ENCODE results near the gene DFFA. TPM values are rescaled to one million over a fixed set of nuclear protein-coding genes. Genes with fewer than 3 reads are reported as not detected.

The DFFA gene
- total RNA-seq, 1 experiment from 2014 or later, result 45.2 TPM

DNA sequence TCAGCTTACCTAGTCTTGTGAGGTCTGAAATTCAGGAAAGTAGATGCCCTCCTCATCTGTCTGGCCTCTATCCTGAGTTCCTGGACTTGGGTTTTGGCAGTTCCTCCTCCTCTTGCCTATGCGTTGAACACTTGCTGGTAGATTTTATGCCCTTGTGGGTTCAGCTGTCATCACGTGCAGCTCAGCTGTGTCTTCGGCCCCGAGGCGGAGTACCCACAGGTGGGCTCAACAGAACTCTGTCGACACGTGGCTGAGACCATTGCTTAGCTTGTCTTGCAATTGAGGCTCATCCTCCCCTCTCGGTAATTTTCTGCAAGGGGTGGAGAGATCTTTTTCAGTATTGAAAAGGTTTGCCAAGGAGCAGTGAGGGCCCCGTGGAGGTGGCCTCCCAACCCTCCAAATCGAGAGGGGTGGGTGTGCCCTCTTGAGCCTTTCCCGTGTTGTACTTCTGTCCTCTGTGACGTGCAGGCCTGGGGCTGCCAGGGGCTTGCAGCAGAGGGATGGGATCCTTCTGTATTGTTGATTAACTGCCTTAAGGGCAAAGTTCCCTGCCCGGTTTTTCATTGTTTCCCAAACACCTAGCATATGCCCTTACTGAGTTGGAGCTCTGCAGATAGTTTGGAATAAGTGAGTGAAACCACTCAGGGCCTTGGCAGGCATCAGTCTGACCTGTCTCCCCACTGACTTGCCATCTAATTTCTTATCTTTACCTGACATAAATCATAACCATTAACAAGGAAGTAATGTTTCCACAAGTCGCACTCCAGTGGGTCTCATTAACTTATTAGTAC is 39.2 kb downstream of the DFFA start:
- Mint-ChIP-seq H3K4me1 (ENCODE audit: low read depth, unreplicated experiment) (no peaks in the 10 kb centered on the region), H3K27me3 (ENCODE audit: unreplicated experiment) (no peaks in the 10 kb centered on the region), H3K36me3 (ENCODE audit: insufficient read depth, unreplicated experiment) (peaks cover 17% of the 10 kb centered on the region), H3K9me3 (ENCODE audit: low read depth, unreplicated experiment) (no peaks in the 10 kb centered on the region), H3K27ac (ENCODE audit: unreplicated experiment) (no peak overlapping the region), H3K4me3 (ENCODE audit: low read depth, unreplicated experiment) (no peak overlapping the region)
- intact Hi-C loops (cut with micrococcal nuclease; ENCODE audit: unreplicated experiment), result no loop called here
- BruUV-seq (replicated peaks), result no TSS peak
- CTCF ChIA-PET, result no interaction called here
- no peak for DNase-seq
- TF ChIP-seq, protein P1, sequence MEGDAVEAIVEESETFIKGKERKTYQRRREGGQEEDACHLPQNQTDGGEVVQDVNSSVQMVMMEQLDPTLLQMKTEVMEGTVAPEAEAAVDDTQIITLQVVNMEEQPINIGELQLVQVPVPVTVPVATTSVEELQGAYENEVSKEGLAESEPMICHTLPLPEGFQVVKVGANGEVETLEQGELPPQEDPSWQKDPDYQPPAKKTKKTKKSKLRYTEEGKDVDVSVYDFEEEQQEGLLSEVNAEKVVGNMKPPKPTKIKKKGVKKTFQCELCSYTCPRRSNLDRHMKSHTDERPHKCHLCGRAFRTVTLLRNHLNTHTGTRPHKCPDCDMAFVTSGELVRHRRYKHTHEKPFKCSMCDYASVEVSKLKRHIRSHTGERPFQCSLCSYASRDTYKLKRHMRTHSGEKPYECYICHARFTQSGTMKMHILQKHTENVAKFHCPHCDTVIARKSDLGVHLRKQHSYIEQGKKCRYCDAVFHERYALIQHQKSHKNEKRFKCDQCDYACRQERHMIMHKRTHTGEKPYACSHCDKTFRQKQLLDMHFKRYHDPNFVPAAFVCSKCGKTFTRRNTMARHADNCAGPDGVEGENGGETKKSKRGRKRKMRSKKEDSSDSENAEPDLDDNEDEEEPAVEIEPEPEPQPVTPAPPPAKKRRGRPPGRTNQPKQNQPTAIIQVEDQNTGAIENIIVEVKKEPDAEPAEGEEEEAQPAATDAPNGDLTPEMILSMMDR (IDR thresholded peaks at IDR 0.05; ENCODE audit: unreplicated experiment), result no peak

DNA sequence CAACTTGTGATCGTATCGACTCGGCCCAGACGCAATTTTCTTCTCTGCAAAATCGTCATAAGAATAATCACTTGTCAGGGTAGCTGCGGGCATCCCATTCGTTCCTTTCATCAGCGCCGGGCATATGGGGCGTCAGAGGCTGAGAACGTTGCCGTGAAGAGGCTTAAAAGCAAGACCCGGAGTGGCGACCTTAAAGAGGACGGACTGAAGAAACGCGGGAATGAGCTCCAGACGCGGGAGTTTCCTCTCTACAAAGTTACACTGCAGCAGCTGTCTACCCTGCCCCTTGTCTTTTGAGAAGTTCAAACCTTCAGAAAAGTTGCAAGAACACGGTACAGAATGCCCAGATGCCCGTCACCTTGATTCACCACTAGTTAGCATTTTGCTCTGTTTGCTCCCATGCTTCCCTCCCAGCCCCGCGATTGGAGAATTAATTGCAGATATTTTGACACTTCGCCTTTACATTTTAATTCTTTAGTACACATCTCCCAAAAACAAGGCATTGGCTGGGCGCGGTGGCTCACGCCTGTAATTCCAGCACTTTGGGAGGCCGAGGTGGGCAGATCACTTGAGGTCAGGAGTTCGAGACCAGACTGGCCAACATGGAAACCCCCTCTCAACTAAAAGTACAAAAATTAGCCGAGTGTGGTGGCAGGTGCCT is 41.1 kb downstream of the DFFA start:
- H3K4me1 Mint-ChIP-seq (ENCODE audit: low read depth, unreplicated experiment), result no peaks in the 10 kb centered on the region
- H3K27ac Mint-ChIP-seq (ENCODE audit: unreplicated experiment), result peak overlapping the region; percentile 75
- DNase-seq, result no peak
- TSS peak; percentile 64 for BruUV-seq (replicated peaks)
- CTCF ChIA-PET, result interaction anchor here (1.5 kb wide), 2 partner anchors 63 to 64 kb away, joined by 3 to 4 read pairs; no protein-coding TSS in a partner anchor
- no peaks in the 10 kb centered on the region for H3K27me3 Mint-ChIP-seq (ENCODE audit: unreplicated experiment)
- no peaks in the 10 kb centered on the region for H3K9me3 Mint-ChIP-seq (ENCODE audit: low read depth, unreplicated experiment)
- TF ChIP-seq, protein P1 (IDR thresholded peaks at IDR 0.05; ENCODE audit: unreplicated experiment), result no peak
- intact Hi-C loops (cut with micrococcal nuclease; ENCODE audit: unreplicated experiment), result loop anchor here (2.0 kb wide), 1 partner anchor 64 kb away; no protein-coding TSS in a partner anchor
- peaks cover 17% of the 10 kb centered on the region for H3K36me3 Mint-ChIP-seq (ENCODE audit: insufficient read depth, unreplicated experiment)
- H3K4me3 Mint-ChIP-seq (ENCODE audit: low read depth, unreplicated experiment), result peak overlapping the region; percentile 94

DNA sequence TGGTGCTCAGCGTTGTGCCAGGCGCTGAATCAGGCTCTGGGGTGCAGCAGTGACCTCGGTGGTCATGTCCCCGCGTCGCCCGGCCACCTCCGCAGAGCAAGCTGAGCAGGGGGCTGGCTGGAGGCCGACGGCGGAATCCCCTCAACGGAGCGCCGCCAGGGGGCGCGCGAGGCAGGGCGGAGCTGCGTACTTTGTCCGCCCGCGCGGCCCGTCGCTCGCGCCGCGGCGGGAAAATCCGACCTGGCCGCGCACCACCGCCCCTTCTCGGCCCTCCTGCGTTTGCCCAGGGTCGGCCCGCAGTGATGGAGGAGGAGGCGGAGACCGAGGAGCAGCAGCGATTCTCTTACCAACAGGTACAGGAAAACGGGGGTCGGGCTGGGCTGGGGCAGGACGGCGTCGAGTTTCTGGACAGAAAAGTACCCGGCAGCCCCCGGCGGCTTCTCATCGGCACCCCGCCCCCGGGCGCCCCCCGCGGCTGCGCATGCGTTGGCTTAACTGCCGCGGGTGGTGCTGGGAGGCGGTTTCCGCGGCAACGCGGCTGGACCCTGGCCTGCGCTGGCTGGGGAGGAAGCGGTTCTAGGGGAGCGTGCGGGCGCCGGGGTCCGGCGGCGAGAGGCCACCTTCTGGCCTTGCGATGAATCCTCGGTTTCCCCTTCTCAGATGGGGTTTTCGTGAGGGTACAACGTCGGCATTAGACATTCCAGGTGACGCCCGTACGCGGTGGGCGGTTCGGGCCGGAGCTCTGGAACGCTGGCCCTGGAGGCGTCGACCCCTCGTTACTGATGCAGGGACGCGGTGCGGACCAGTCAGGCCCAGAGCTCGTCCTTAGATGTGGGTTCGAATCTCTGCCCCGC is 41.9 kb downstream of the DFFA start, which contains the start of gene CENPS:
CENPS (plus strand) TSS at position 218 of the 854 bp plus-strand sequence; CDS start at position 303, 85 bp downstream.
- DNase-seq, result peak; percentile 91
- Mint-ChIP-seq H3K4me3 (ENCODE audit: low read depth, unreplicated experiment) (peak within 1 kb of the TSS; percentile 94), H3K36me3 (ENCODE audit: insufficient read depth, unreplicated experiment) (peaks cover 17% of the 10 kb centered on the region), H3K27me3 (ENCODE audit: unreplicated experiment) (no peaks in the 10 kb centered on the region), H3K9me3 (ENCODE audit: low read depth, unreplicated experiment) (no peaks in the 10 kb centered on the region), H3K4me1 (ENCODE audit: low read depth, unreplicated experiment) (no peaks in the 10 kb centered on the region), H3K27ac (ENCODE audit: unreplicated experiment) (peak within 1 kb of the TSS; percentile 75)
- TSS peak; percentile 64 for BruUV-seq (replicated peaks)
- TF ChIP-seq, protein P1 (IDR thresholded peaks at IDR 0.05; ENCODE audit: unreplicated experiment), result peak; percentile 86
- intact Hi-C loops (cut with micrococcal nuclease; ENCODE audit: unreplicated experiment), result loop anchor here (2.0 kb wide), 1 partner anchor 64 kb away; no protein-coding TSS in a partner anchor
- CTCF ChIA-PET, result interaction anchor here (0.5 to 1.5 kb wide), 7 partner anchors 30 to 642 kb away, joined by 3 to 6 read pairs (median 3); no protein-coding TSS in a partner anchor

DNA sequence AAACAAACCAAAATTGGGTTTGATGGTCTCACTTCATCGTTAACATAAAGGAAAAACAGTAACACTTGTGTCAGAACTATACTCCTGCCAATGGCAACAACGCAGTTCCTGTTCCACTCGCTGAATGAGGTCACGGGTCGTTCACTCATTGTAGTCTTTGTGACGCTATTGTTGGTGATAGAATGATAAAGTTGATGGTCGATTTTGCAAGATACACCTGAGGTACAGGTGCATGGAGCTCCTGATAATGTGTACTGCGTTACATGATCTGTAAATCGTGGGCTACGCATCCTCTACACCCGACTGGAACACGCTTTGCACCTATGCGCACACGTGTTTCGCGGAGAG is 42.5 kb downstream of the DFFA start:
- Mint-ChIP-seq H3K4me3 (ENCODE audit: low read depth, unreplicated experiment) (peak overlapping the region; percentile 94), H3K4me1 (ENCODE audit: low read depth, unreplicated experiment) (no peaks in the 10 kb centered on the region), H3K27me3 (ENCODE audit: unreplicated experiment) (no peaks in the 10 kb centered on the region), H3K27ac (ENCODE audit: unreplicated experiment) (peak overlapping the region; percentile 75), H3K9me3 (ENCODE audit: low read depth, unreplicated experiment) (no peaks in the 10 kb centered on the region), H3K36me3 (ENCODE audit: insufficient read depth, unreplicated experiment) (peaks cover 17% of the 10 kb centered on the region)
- BruUV-seq (replicated peaks), result no TSS peak
- no peak for DNase-seq
- intact Hi-C loops (cut with micrococcal nuclease; ENCODE audit: unreplicated experiment), result loop anchor here (2.0 kb wide), 1 partner anchor 65 kb away; no protein-coding TSS in a partner anchor
- TF ChIP-seq, protein P1 (IDR thresholded peaks at IDR 0.05; ENCODE audit: unreplicated experiment), result no peak
- CTCF ChIA-PET, result interaction anchor here (0.5 to 0.7 kb wide), 3 partner anchors 43 to 641 kb away, joined by 3 to 6 read pairs (median 3); no protein-coding TSS in a partner anchor
